Astrocyte (in vitro differentiated cells and primary cell): ENCODE measurements around the gene TUB.

Experiments
- CTCF ChIP-seq: IDR thresholded peaks from 2 replicates; pipeline ENCODE4 v1.5.1; 2011; ENCODE audit warnings: low read depth, mild to moderate bottlenecking, inconsistent platforms, low read length, moderate library complexity; ENCODE audit not compliant: insufficient read depth
- EZH2 ChIP-seq: IDR thresholded peaks from 2 replicates; pipeline ENCODE4 v1.6.1; 2012; ENCODE audit warnings: mild to moderate bottlenecking, low read length, inconsistent platforms; ENCODE audit not compliant: insufficient read depth

DNA sequence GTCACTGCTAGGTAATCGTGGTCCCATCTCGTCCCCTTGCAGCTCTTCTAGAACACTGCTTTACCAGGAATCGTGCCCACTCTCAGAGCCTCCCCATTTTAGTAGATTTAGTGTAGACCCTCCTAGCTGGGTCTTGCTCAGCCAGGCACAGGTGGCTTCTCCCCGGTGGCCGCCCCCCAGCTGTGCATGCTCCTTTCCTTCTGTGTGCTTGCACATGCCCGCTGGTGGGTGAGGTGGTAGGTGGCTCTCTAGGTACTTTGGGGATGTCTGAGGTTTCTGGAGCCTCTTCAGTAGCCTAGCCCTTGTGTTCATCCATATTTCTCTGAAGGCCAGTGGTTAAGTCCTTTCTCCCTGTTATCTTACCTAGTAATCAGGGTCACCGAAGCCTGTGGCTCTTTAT, 5.6 kb downstream of the TUB start:
- TF ChIP-seq CTCF (no peak), EZH2 (no peak)
